ENCODE results near the gene NR4A1. TPM values are rescaled to one million over a fixed set of nuclear protein-coding genes. Genes with fewer than 3 reads are reported as not detected.

The NR4A1 gene
- total and polyA plus RNA-seq, 2 of the 13 experiments (the other 11 are each of a cell fraction or from before 2014, with no cell fraction given) = 5.7 to 15.2 TPM

GRCh38 chr12:52081263-52081733 lies 30.1 kb downstream of the NR4A1 start (continued):
- no peak for TF ChIP-seq ZBED4 (CRISPR knock-in tag; IDR thresholded peaks at IDR 0.05; ENCODE audit: borderline replicate concordance)
- TF ChIP-seq RFXANK (CRISPR knock-in tag; IDR thresholded peaks at IDR 0.05) = no peak
- no peak for TF ChIP-seq SUZ12 (IDR thresholded peaks at IDR 0.05; ENCODE audit: low read depth, low read length)
- no peak for TF ChIP-seq NFIC (IDR thresholded peaks at IDR 0.05; ENCODE audit: low read length)
- TF ChIP-seq NFIB (CRISPR knock-in tag; IDR thresholded peaks at IDR 0.05; ENCODE audit: borderline replicate concordance) = no peak
- no peak for TF ChIP-seq THYN1 (CRISPR knock-in tag; IDR thresholded peaks at IDR 0.05; ENCODE audit: borderline replicate concordance, low read depth)
- TF ChIP-seq POLR2AphosphoS2 (IDR thresholded peaks at IDR 0.05; ENCODE audit: low read depth, low read length) = no peak
- TF ChIP-seq ZFP62 (CRISPR knock-in tag; IDR thresholded peaks at IDR 0.05) = no peak
- no peak for TF ChIP-seq FIP1L1 (IDR thresholded peaks at IDR 0.05; ENCODE audit: borderline replicate concordance, insufficient read depth, low read depth, low read length)

All from HepG2 (cell line).